NCI-H2081 (cell line): Measurements from ENCODE around the gene SNX4.
"Not testable (repeated sequence)": the region's sequence is repeated elsewhere in the genome, so short reads cannot be mapped to it uniquely, and the experiment has no call there.

Experiments used
- DNase-seq, 2 experiments: peaks; one replicate each; lab custom pipeline; 2025; lab: John Stamatoyannopoulos, UW

The SNX4 gene

GRCh38 chr3:125519678-125520562, at the start of gene SNX4:
SNX4 (minus strand) TSS chr3:125520202; CDS start chr3:125520172, 30 bp downstream.
- DNase-seq = peak; percentile 95 to 97

GRCh38 chr3:125556314-125556713, 36.3 kb upstream of the SNX4 start:
- DNase-seq = no peak

- DNase-seq = no peak
Measured at GRCh38 chr3:125552401-125552800, 32.4 kb upstream of the SNX4 start.

- DNase-seq = no peak
Measured at GRCh38 chr3:125528920-125529319, 8.9 kb upstream of the SNX4 start.

- DNase-seq = no peak
Measured at GRCh38 chr3:125525153-125525552, 5.2 kb upstream of the SNX4 start.

GRCh38 chr3:125520563-125520919, 539 bp upstream of the SNX4 start:
- DNase-seq = not testable (repeated sequence)

GRCh38 chr3:125515421-125515820, 4.6 kb downstream of the SNX4 start:
- DNase-seq = no peak

- no peak for DNase-seq
Measured at GRCh38 chr3:125513490-125514115, 6.4 kb downstream of the SNX4 start.

- DNase-seq = peak; percentile 29 to 31
Measured at GRCh38 chr3:125512135-125512920, 7.7 kb downstream of the SNX4 start.

GRCh38 chr3:125511420-125512118, 8.4 kb downstream of the SNX4 start:
- no peak for DNase-seq

GRCh38 chr3:125507128-125507527, 12.9 kb downstream of the SNX4 start:
- DNase-seq = no peak

GRCh38 chr3:125498630-125499029, 21.4 kb downstream of the SNX4 start:
- no peak for DNase-seq

- DNase-seq = no peak
Measured at GRCh38 chr3:125496701-125497100, 23.3 kb downstream of the SNX4 start.

GRCh38 chr3:125482406-125482805, 37.6 kb downstream of the SNX4 start:
- DNase-seq = no peak

GRCh38 chr3:125481786-125482185, 38.2 kb downstream of the SNX4 start:
- no peak for DNase-seq

GRCh38 chr3:125481375-125481759, 38.6 kb downstream of the SNX4 start:
- DNase-seq = not testable (repeated sequence)

- no peak for DNase-seq
Measured at GRCh38 chr3:125480656-125481374, 39.2 kb downstream of the SNX4 start.

- no peak for DNase-seq
Measured at GRCh38 chr3:125479091-125479490, 40.9 kb downstream of the SNX4 start.

GRCh38 chr3:125478326-125478725, 41.7 kb downstream of the SNX4 start:
- DNase-seq = no peak

GRCh38 chr3:125477701-125478100, 42.3 kb downstream of the SNX4 start:
- DNase-seq = no peak

- DNase-seq = no peak
Measured at GRCh38 chr3:125470671-125471070, 49.3 kb downstream of the SNX4 start.
